Measurements from ENCODE around the gene ATAD3A. TPM values are rescaled to one million over a fixed set of nuclear protein-coding genes. Genes with fewer than 3 reads are reported as not detected.
"Not testable (repeated sequence)": the region's sequence is repeated elsewhere in the genome, so short reads cannot be mapped to it uniquely, and the experiment has no call there.

ATAD3A gene
- polyA plus RNA-seq, 1 donor = 23.1 TPM

- DNase-seq = no peak
Observed at GRCh38 chr1:1489861-1490260, 22.1 kb upstream of the ATAD3A start.

GRCh38 chr1:1490633-1491230, 21.2 kb upstream of the ATAD3A start:
- no peak for DNase-seq

GRCh38 chr1:1491601-1492000, 20.4 kb upstream of the ATAD3A start:
- no peak for DNase-seq

- not testable (repeated sequence) for DNase-seq
Observed at GRCh38 chr1:1494311-1494710, 17.7 kb upstream of the ATAD3A start.

GRCh38 chr1:1495461-1495975, 16.4 kb upstream of the ATAD3A start:
- not testable (repeated sequence) for DNase-seq

GRCh38 chr1:1504777-1505365, 7.1 kb upstream of the ATAD3A start:
- peak; percentile 18 for DNase-seq

GRCh38 chr1:1505366-1505798, 6.6 kb upstream of the ATAD3A start:
- not testable (repeated sequence) for DNase-seq

- DNase-seq = not testable (repeated sequence)
Observed at GRCh38 chr1:1505801-1506200, 6.2 kb upstream of the ATAD3A start.

- DNase-seq = no peak
Observed at GRCh38 chr1:1507305-1507704, 4.7 kb upstream of the ATAD3A start.

GRCh38 chr1:1508775-1509464, 3.0 kb upstream of the ATAD3A start:
- not testable (repeated sequence) for DNase-seq

- not testable (repeated sequence) for DNase-seq
Observed at GRCh38 chr1:1509465-1509850, 2.5 kb upstream of the ATAD3A start.

- DNase-seq = no peak
Observed at GRCh38 chr1:1510912-1511532, 940 bp upstream of the ATAD3A start.

GRCh38 chr1:1512425-1512824, 463 bp downstream of the ATAD3A start:
- DNase-seq = not testable (repeated sequence)

GRCh38 chr1:1513675-1514074, 1.7 kb downstream of the ATAD3A start:
- DNase-seq = not testable (repeated sequence)

GRCh38 chr1:1514376-1514775, 2.4 kb downstream of the ATAD3A start:
- not testable (repeated sequence) for DNase-seq

- not testable (repeated sequence) for DNase-seq
Observed at GRCh38 chr1:1516923-1517322, 5.0 kb downstream of the ATAD3A start.

GRCh38 chr1:1517973-1518620, 6.1 kb downstream of the ATAD3A start:
- DNase-seq = no peak

GRCh38 chr1:1518621-1519007, 6.7 kb downstream of the ATAD3A start:
- DNase-seq = not testable (repeated sequence)

- not testable (repeated sequence) for DNase-seq
Observed at GRCh38 chr1:1519805-1520505, 8.0 kb downstream of the ATAD3A start.

- no peak for DNase-seq
Observed at GRCh38 chr1:1521331-1521730, 9.4 kb downstream of the ATAD3A start.

GRCh38 chr1:1522536-1522935, 10.6 kb downstream of the ATAD3A start:
- not testable (repeated sequence) for DNase-seq

- DNase-seq = not testable (repeated sequence)
Observed at GRCh38 chr1:1523226-1523625, 11.3 kb downstream of the ATAD3A start.
